Measurements from ENCODE around the gene HELLS.

Gene HELLS

GRCh38 chr10:94571081-94571480, 25.5 kb downstream of the HELLS start:
- TF ChIP-seq CTCF (conservative IDR thresholded peaks at IDR 0.05; ENCODE audit: control insufficient read depth, insufficient read depth, low read depth, low read length): no peak
- no peak overlapping the region for H3K4me3 ChIP-seq (ENCODE audit: control insufficient read depth, low read depth, low read length)
- no peak for DNase-seq (ENCODE audit: low read depth)

DNA sequence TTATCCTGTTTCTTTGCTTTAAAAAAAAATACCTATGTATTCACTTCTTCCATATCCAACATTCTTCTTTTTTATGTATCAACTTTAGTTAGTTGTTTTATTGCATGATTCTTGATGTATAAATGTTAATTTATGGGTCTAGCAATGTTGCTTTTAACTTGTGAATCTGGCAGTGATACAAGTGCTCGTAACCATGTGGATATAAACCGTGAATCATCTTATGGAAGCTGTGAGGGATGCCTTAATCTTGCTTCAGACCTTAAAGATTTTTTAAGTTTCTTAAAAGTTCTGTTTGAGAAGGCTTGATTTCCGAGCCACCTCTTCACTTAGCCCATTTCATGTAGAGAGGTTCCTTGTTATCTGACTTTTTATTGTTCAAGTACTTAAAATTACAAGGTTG, 25.9 kb downstream of the HELLS start:
- TF ChIP-seq CTCF (conservative IDR thresholded peaks at IDR 0.05; ENCODE audit: control insufficient read depth, insufficient read depth, low read depth, low read length): no peak
- DNase-seq (ENCODE audit: low read depth): peak; percentile 43
- H3K4me3 ChIP-seq (ENCODE audit: control insufficient read depth, low read depth, low read length): no peak overlapping the region

GRCh38 chr10:94578790-94579189, 33.2 kb downstream of the HELLS start:
- TF ChIP-seq CTCF (conservative IDR thresholded peaks at IDR 0.05; ENCODE audit: control insufficient read depth, insufficient read depth, low read depth, low read length): no peak

GRCh38 chr10:94583124-94583523, 37.5 kb downstream of the HELLS start:
- no peak overlapping the region for H3K4me3 ChIP-seq (ENCODE audit: control insufficient read depth, low read depth, low read length)
- DNase-seq (ENCODE audit: low read depth): no peak
- TF ChIP-seq CTCF (conservative IDR thresholded peaks at IDR 0.05; ENCODE audit: control insufficient read depth, insufficient read depth, low read depth, low read length): no peak

More at GRCh38 chr10:94578790-94579189, 33.2 kb downstream of the HELLS start:
- no peak overlapping the region for H3K4me3 ChIP-seq (ENCODE audit: control insufficient read depth, low read depth, low read length)
- no peak for DNase-seq (ENCODE audit: low read depth)

GRCh38 chr10:94591461-94592205, 46.0 kb downstream of the HELLS start:
- no peak overlapping the region for H3K4me3 ChIP-seq (ENCODE audit: control insufficient read depth, low read depth, low read length)
- DNase-seq (ENCODE audit: low read depth): no peak
- TF ChIP-seq CTCF (conservative IDR thresholded peaks at IDR 0.05; ENCODE audit: control insufficient read depth, insufficient read depth, low read depth, low read length): no peak

- H3K4me3 ChIP-seq (ENCODE audit: control insufficient read depth, low read depth, low read length): no peak overlapping the region
- TF ChIP-seq CTCF (conservative IDR thresholded peaks at IDR 0.05; ENCODE audit: control insufficient read depth, insufficient read depth, low read depth, low read length): no peak
- no peak for DNase-seq (ENCODE audit: low read depth)
Measured at GRCh38 chr10:94602729-94603515, 57.3 kb downstream of the HELLS start.

Data from fibroblast of mammary gland (primary cell).